NOMO-1 treated with DMSO at 0.1 percent for 48 hours (cell line): ENCODE data around the gene FBXW10B.
"Not testable (repeated sequence)": the region's sequence is repeated elsewhere in the genome, so short reads cannot be mapped to it uniquely, and the experiment has no call there.

ENCODE experiments used
- DNase-seq: peaks from one replicate; lab custom pipeline; 2025; ENCODE audit not compliant: unreplicated experiment; lab: John Stamatoyannopoulos, UW

Gene FBXW10B

GRCh38 chr17:15642014-15642413 is 22.5 kb upstream of the FBXW10B start:
- DNase-seq = not testable (repeated sequence)

- not testable (repeated sequence) for DNase-seq
Measured at GRCh38 chr17:15630930-15631453, 11.5 kb upstream of the FBXW10B start.

GRCh38 chr17:15629991-15630390 is 10.5 kb upstream of the FBXW10B start:
- not testable (repeated sequence) for DNase-seq

- DNase-seq = not testable (repeated sequence)
Measured at GRCh38 chr17:15623661-15624209, 4.2 kb upstream of the FBXW10B start.

- DNase-seq = not testable (repeated sequence)
Measured at GRCh38 chr17:15623255-15623654, 3.8 kb upstream of the FBXW10B start.

GRCh38 chr17:15622124-15622523 is 2.6 kb upstream of the FBXW10B start:
- DNase-seq = not testable (repeated sequence)

GRCh38 chr17:15616828-15617227 is 2.7 kb downstream of the FBXW10B start:
- not testable (repeated sequence) for DNase-seq

- not testable (repeated sequence) for DNase-seq
Measured at GRCh38 chr17:15615850-15616249, 3.7 kb downstream of the FBXW10B start.

- not testable (repeated sequence) for DNase-seq
Measured at GRCh38 chr17:15613111-15613510, 6.4 kb downstream of the FBXW10B start.

- peak; percentile 16 for DNase-seq
Measured at GRCh38 chr17:15592960-15593359, 26.5 kb downstream of the FBXW10B start.

- DNase-seq = not testable (repeated sequence)
Measured at GRCh38 chr17:15591986-15592385, 27.5 kb downstream of the FBXW10B start.

- not testable (repeated sequence) for DNase-seq
Measured at GRCh38 chr17:15590844-15591243, 28.7 kb downstream of the FBXW10B start.

GRCh38 chr17:15589544-15590536 is 29.7 kb downstream of the FBXW10B start:
- DNase-seq = peak; percentile 18

GRCh38 chr17:15588017-15588416 is 31.5 kb downstream of the FBXW10B start:
- DNase-seq = not testable (repeated sequence)

GRCh38 chr17:15583313-15583712 is 36.2 kb downstream of the FBXW10B start:
- not testable (repeated sequence) for DNase-seq

- not testable (repeated sequence) for DNase-seq
Measured at GRCh38 chr17:15581462-15581861, 38.0 kb downstream of the FBXW10B start.

- DNase-seq = not testable (repeated sequence)
Measured at GRCh38 chr17:15576848-15577247, 42.7 kb downstream of the FBXW10B start.

GRCh38 chr17:15574660-15575059 is 44.8 kb downstream of the FBXW10B start:
- not testable (repeated sequence) for DNase-seq

- DNase-seq = not testable (repeated sequence)
Measured at GRCh38 chr17:15573870-15574269, 45.6 kb downstream of the FBXW10B start.
